HEK293T (cell line): Measurements from ENCODE around the gene CRX.

Experiments used
- BHLHE40 ChIP-seq: fragments of 450-650 bp; IDR thresholded peaks from 2 replicates; pipeline ENCODE4 v1.6.1; 2016; ENCODE audit warnings: mild to moderate bottlenecking, moderate library complexity, borderline replicate concordance
- ELF4 ChIP-seq: fragments of 450-650 bp; IDR thresholded peaks from 2 replicates; pipeline ENCODE4 v1.6.1; 2017; ENCODE audit warnings: antibody characterized with exemption
- FOXA1 ChIP-seq: fragments of 450-650 bp; IDR thresholded peaks from 2 replicates; pipeline ENCODE4 v1.6.1; 2016; ENCODE audit warnings: mild to moderate bottlenecking
- FOXM1 ChIP-seq: fragments of 450-650 bp; IDR thresholded peaks from 2 replicates; pipeline ENCODE4 v1.6.1; 2017; ENCODE audit warnings: mild to moderate bottlenecking, borderline replicate concordance
- L3MBTL2 ChIP-seq: fragments of 450-650 bp; conservative IDR thresholded peaks from 2 replicates; pipeline ENCODE4 v1.6.1; 2016; ENCODE audit warnings: mild to moderate bottlenecking
- NFRKB ChIP-seq: fragments of 450-650 bp; IDR thresholded peaks from 2 replicates; pipeline ENCODE4 v1.6.1; 2016; ENCODE audit warnings: mild to moderate bottlenecking, moderate library complexity
- SUZ12 ChIP-seq: fragments of 450-650 bp; IDR thresholded peaks from 2 replicates; pipeline ENCODE4 v1.6.1; 2016; ENCODE audit warnings: mild to moderate bottlenecking
- TARDBP ChIP-seq: fragments of 450-650 bp; IDR thresholded peaks from 2 replicates; pipeline ENCODE4 v1.6.1; 2016

- TF ChIP-seq NFRKB: no peak
- TF ChIP-seq BHLHE40: no peak
- no peak for TF ChIP-seq ELF4
- no peak for TF ChIP-seq SUZ12
- no peak for TF ChIP-seq FOXM1
- no peak for TF ChIP-seq TARDBP
- no peak for TF ChIP-seq L3MBTL2
- no peak for TF ChIP-seq FOXA1
Observed at GRCh38 chr19:47890865-47891621, 69.3 kb downstream of the CRX start.
